GM10847 (cell line): ENCODE results near the gene KIDINS220.

Source experiments
- POLR2A ChIP-seq: IDR thresholded peaks from 2 replicates; pipeline ENCODE4 v1.6.1; 2011; ENCODE audit not compliant: insufficient read length; ENCODE audit errors: extremely low read depth

Gene KIDINS220

DNA sequence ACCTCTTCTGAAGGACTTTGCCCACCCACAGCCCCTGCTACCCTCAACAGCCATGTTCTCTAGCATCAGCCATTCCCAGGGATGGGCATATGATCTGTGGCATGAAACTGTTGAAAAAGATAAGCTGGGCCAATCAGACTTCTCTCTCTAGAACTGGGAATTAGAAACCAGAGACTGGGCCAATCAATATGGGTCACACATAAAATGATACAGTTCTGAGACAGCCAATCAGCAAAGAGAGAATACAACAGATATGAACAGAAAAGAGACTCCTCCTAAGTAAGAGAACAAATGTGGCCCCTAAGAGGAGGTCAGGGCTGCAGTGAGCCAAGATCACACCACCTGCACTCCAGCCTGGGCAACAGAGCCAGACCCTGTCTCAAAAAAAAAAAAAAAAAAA lies 2.1 kb downstream of the KIDINS220 start:
- TF ChIP-seq POLR2A: no peak

DNA sequence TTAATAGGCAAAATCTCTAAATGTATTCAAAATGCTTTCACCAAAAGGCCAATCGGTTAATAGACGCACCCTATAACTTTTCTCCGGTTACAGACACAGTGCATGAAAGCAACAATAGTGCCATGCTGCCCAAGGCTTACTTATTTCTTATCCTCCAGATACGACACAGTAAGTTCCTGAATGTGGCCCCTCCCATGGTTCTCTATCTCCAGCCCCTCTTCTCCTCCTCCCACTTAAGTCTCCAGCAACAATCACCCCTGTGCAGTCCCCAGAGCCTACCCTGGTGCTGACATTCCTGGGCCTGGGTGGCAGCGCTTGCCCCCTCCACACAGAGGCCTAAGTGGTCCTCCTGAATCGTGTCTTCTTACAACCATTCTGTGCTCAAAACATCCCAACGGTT lies 3.6 kb downstream of the KIDINS220 start:
- TF ChIP-seq POLR2A: no peak

DNA sequence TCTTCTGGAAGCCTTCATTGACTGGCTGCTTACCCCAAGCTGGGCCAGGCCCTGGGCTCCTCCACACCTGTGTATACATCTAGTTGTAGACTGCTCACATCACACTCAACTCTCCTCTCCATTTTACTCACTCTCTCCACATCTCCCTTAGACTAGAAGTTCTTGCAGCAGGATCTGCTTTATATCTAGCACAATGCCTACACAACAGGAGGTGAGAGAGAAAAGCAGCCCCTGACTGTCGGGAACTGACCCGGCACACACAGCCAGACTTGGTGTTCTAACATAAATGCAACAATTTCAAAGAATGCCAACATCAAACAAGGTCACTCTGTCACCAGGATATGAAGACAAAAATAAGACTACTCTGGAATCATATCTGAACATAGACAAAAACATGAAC lies 5.9 kb downstream of the KIDINS220 start:
- no peak for TF ChIP-seq POLR2A

DNA sequence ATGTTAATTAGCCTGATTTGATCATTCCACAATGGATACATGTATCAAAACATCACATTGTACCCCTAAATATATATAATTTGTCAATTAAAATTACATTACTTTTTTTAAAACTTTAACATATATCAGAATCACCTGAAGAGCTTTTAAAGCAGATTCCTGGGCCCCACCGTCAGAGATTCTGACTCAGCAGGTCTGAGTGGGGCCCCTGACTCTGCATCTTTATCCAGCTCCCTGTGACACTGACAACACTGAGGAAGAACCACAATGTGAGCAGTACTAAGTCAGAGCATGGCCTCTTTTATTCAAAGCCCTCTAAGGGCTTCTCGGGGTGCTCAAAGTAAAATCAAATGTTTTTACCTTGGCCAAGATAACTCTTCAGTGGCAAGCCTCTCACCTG lies 9.7 kb downstream of the KIDINS220 start:
- no peak for TF ChIP-seq POLR2A

DNA sequence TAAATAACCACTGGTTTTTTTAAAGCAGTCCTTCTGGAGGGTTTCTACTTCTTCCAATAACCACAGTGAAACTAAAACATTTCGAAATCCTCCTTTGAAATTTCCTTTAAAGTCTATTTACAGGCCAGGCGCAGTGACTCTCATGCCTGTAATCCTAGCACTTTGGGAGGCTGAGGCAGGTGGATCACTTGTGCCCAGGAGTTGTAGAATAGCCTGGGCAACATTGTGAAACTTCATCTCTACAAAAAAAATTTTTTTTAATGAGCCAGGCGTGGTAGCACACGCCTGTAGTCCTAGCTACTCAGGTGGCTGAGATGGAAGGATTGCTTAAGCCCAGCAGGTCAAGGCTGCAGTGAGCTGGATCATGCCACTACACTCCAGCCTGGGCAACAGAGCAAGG lies 15.2 kb downstream of the KIDINS220 start:
- no peak for TF ChIP-seq POLR2A

DNA sequence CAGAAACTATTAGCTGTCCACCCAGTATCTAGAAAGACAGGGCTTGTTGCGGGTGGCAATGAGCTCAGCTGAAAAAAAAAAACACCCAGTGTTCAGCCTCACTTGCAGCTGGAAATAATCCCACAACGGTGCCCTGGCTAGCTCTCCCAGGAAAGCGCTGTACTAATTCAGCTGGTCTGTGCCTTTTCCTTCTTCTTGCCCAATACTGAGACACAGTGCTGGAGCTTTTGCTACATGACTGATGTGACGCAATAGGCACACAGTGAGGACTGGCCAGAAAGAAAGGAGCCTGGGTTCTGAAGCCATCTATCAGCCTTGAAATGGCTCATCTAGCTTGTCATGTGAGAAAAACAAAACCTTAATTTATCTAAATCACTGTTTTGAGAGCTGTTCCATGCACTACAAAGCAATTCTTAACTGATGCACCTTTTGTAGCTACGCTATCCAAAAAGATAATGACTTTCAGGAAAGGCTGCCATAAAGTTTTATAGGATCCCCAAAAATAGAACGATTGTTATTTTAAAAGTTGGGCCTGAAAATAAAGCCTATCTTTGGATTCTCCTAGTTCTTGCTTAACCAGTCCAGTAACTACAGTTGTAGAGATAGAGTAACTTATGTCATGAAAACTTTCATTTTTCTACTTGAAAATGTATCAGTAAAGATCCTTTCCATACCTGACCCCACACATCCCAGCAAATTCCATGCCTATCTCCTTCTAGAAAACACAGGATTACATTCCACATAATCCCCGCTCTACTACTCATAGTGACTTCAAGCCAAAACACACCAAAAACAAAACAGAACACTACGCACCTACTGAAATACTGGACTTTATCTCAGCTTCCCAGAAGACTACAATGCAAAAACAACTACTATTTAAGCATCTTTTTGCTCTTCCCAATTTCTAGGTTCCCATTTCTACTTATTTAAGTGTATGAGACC lies 15.9 kb downstream of the KIDINS220 start:
- no peak for TF ChIP-seq POLR2A

DNA sequence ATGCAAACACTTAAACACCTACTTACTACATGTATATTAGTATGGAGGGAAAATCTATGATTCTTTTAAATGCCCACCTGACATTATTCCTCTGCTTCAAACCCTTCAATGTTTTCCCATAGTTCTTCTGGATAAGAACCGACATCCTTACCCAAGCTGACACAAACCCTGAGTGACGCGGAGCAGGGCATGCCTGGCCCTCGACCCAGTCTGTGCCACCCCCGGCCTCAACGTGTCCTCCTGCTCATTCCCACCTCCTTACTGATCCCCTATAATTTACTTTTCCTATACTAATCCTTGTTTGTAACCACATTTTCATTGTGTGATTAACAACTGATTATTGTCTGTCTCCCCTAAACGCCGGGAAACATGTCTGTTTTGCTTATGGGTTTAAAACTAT lies 17.5 kb downstream of the KIDINS220 start:
- no peak for TF ChIP-seq POLR2A

DNA sequence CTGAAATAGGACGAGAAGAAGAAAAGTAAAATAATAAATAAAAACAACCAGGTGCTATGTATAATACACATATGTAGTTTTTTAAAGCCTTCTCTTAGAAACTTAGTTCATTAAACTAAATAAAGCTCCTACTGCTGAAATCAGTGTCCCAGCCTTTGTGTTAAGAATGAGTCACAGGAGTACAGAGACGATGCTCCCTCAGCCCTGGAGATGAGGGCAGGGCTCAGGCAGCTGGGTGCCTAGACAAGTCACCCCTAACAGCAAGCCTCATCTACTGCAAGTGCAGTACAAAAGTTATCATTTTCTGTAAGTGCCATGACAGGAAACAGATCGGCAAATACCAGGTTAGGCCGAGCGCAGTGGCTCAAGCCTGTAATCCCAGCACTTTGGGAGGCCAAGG lies 18.2 kb downstream of the KIDINS220 start:
- no peak for TF ChIP-seq POLR2A

DNA sequence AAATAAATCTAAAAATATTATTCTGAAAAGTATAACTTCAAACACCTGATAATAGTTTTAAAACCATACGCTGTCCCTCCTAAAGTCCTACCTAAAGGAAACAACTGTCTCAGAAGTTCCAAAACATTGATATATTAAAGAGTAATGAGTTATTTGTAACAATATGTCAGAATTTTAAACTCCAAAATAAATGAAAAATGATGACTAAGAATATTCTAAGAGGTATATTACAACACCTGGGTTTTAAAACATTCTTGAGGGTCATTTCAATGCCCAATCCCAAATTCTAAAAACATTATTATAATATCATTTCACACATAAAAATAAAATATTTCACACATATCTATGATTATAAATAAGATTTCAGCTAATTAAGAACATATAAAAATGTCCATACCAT lies 20.2 kb downstream of the KIDINS220 start:
- TF ChIP-seq POLR2A: no peak

DNA sequence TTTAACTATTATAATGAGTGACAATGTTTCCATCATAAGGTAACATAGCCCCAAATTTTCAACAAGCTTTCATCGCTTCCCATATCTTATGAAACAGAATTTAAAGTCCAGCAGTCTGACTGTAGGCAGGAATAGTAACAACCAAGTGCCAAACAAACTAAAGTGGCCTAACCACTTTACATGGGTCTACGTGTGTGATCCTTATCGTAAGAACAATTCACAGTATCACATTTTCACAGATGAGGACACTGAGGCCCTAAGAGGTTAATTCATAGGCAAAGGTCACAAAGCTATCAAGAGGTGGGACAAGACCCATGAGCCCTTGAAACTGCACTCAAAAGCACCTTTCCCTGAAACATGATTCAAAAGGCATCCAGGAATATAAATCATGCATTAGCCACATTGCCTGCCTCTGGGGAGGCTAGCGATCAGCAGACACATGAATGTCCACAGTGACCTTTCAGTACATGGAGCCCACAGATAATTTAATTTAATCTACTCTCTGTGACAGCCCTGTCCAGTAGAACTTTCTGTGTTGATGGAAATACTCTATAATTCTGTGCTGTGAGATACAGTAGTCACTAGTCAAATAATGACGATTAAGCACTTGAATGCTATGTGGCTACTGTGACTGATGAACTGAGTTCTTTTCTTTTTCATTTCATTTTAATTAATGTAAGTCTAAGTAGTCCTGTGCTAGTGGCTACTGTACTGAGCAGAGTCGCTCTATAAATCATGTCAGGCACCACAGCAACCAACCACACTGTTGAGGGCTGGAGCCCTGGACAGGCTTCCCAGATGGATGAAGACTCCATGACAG lies 30.3 kb downstream of the KIDINS220 start:
- no peak for TF ChIP-seq POLR2A

DNA sequence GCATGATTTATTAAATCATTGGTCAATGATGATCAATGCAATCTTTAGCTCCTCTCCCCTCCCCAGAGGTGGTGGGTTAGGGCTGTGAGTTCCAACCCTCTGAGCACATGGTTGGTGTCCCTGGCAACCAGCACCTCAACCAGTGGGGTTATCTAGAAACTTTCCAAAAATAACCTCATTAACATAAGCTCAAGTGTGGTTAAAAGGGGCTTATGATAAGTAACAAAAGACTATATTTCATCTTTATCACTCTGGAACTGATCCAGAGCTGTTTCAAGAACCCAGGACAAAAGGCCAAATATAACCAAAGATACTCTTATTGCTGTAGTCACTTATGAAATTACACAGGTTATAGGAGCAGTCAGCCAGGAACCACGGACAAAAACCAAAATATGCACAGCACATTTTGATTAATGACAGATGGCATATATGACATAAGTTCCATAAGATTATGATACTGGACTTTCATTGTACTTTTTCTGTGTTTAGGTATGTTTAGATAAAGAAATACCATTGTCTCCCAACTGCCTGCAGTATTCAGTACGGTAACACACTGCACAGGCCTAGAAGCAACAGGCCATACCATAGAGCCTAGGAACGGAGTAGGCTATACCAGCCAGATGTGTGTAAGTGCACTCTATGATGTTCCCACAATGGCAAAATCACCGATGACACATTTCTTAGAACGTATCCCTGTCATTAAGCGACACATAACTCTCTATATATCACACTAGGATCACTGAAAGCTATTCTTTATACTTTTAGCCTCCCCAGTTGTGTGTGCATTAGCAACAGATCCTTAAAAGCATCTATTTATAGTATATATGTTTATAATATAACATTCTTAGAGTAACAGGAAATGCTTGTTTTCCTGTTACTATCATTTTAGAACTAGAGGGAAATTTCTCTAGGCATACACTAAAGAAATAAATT lies 31.9 kb downstream of the KIDINS220 start:
- TF ChIP-seq POLR2A: no peak

DNA sequence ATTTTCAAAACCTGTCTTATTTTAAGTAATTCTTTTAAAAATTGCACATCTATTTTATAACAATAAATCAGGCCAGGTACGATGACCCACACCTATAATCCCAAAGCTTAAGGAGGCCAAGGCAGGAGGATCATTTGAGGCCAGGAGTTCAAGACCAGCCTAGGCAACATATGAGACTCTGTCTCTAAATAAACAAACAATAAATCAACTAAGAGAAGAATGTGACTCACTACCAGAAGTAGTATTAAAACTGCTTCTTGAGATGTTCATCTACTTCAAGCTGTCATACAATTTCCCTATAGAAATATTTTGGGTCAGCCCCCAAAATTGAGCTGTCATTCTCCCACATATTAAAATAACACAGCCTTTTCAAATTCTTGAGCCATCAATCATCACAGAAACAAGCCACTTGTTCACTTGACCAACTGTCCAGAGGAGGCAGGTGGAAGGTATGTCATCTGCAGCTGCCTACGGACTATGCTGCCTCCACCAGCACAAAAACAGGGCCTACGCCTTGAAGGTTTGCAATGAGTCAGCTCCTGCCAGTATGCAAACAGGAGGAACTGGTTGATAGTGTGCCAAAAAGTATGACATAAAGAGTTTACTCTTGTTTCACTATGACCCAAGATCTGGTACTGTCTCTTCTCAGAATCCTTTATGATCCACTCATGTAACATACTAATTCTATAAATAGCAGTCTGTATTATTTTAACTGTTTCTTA lies 33.6 kb downstream of the KIDINS220 start:
- no peak for TF ChIP-seq POLR2A

DNA sequence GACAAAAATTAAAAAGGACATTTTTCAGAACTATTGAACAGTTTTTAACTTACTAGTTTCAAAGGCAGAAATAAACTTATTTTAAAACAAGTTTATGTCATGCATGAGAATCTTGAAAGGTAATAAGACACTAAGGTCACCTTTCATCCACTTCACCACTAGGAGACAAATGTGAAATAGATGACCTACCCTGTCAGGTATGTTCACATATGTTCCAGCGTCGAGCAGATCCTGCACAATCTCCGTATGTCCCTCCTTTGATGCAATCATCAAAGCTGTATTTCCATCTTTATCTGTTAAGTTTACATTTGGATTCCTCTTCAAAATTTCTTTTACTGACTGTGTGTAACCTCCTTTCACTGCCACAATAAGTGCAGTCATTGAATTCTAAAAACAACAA lies 34.7 kb downstream of the KIDINS220 start:
- no peak for TF ChIP-seq POLR2A

DNA sequence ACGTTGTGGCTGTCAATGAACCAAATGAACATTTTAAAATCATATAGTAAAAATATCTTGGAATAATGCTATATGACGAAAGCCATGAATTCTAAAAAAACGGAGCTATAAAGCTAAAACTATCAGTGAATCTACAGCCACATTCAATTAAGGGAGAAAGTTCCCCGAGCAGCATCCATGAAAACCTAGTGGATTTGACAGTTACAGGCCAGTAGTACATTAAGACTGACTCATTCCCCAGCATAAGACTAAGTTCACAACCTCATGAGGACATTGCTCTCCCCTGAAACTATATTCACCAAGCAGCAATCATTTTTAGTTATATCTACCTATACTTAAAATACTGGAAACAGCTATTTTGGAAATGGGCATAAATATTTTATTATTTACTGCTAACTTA lies 36.6 kb downstream of the KIDINS220 start:
- no peak for TF ChIP-seq POLR2A
